Skeletal muscle satellite cell (primary cell): ENCODE measurements around the gene SLC9A7. TPM values are rescaled to one million over a fixed set of nuclear protein-coding genes. Genes with fewer than 3 reads are reported as not detected.

Experiments used
- H3K27me3 ChIP-seq: 2 replicates; pipeline ENCODE4 v1.7.0; 2013; ENCODE audit warnings: low read length; ENCODE audit not compliant: control insufficient read depth, insufficient read depth
- H3K36me3 ChIP-seq: 2 replicates; pipeline ENCODE4 v1.7.0; 2013; ENCODE audit warnings: mild to moderate bottlenecking, control low read depth, low read length; ENCODE audit not compliant: insufficient read depth
- H3K4me1 ChIP-seq: 2 replicates; pipeline ENCODE4 v1.7.0; 2013; ENCODE audit warnings: low read length; ENCODE audit not compliant: control insufficient read depth, insufficient read depth
- H3K4me2 ChIP-seq: 2 replicates; pipeline ENCODE4 v1.7.0; 2013; ENCODE audit warnings: mild to moderate bottlenecking, low read length
- H3K4me3 ChIP-seq: 2 replicates; pipeline ENCODE4 v1.7.0; 2013; ENCODE audit warnings: low read length
- H3K9ac ChIP-seq: 2 replicates; pipeline ENCODE4 v1.7.0; 2013; ENCODE audit warnings: mild to moderate bottlenecking, low read depth, low read length, moderate library complexity
- H3K9me3 ChIP-seq: replicated peaks from 2 replicates; pipeline ENCODE4 v1.7.0; 2013; ENCODE audit warnings: mild to moderate bottlenecking, control low read depth, low read length
- small RNA-seq: library from RNA; depleted of rRNA; stranded (forward); fragments of <200 nt; gene quantifications from one replicate; pipeline ENCODE3, GENCODE V24; 2012

The SLC9A7 gene

DNA sequence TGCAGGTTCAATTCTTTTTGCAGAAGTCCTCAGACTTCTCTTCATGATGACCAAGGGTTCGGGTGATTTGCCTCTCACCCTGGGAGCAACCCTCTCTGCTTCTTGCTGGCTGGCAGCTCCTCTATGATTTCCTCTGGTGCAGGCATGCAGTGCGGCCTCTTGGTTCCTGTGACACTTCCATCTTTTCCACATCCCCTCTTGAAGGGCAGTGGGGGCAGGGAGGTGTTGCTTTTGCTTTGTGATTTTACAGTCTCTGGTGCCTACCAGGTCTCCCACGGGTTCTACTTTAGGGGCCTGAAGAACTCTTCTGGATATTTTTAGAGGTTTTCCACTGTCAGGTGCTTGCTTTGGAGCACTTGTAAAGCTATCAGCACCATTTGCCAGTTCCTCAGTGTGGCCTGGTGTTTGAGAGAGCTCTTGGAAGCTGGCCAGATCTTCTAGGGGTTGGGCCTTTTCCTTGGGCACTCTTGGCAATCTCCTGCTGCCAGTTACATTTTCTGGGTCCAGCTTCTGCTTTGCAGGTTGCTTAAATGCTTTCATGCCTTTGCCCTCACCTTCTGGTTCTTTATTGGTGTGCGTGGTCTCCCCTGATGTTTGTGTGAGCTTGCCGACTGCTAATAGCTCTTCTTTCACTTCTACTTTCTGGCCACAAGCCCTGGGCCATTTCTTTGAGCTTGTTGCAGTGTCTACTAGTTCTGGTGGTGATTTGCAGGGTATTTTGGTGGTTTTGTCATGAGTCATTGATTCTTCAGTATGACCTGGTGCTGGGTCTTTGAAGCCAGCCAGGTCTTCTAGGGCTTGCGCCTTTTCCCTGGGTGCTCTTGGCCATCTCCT is 196.9 kb downstream of the SLC9A7 start:
- Histone ChIP-seq H3K36me3 (no peaks in the 10 kb centered on the region), H3K27me3 (no peaks in the 10 kb centered on the region), H3K4me3 (no peak overlapping the region), H3K9me3 (no peaks in the 10 kb centered on the region), H3K9ac (no peak overlapping the region), H3K4me1 (no peaks in the 10 kb centered on the region), H3K4me2 (no peak overlapping the region)

DNA sequence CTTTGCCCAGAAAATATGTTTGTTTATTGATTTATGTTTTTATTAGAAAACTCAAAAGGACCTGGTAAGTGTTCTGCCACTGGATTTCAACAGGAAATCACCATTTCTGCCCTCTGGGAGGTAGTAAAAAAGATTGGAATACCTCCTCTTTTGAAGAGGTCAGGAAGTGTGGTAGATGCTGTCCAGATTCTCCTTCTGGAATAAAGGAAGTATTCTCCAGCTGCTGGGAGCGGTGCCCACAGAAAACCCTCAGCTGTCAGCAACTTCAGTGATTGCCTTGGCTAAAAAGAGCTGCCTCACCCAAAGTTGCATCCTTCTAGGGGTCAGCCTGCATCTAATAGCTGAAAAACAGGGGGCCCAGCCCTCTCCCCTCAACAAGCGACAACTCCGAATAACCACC is 199.9 kb downstream of the SLC9A7 start:
- H3K36me3 ChIP-seq: no peaks in the 10 kb centered on the region
- no peaks in the 10 kb centered on the region for H3K27me3 ChIP-seq
- no peak overlapping the region for H3K4me2 ChIP-seq
- no peaks in the 10 kb centered on the region for H3K4me1 ChIP-seq
- no peaks in the 10 kb centered on the region for H3K9me3 ChIP-seq
- H3K9ac ChIP-seq: no peak overlapping the region
- no peak overlapping the region for H3K4me3 ChIP-seq

DNA sequence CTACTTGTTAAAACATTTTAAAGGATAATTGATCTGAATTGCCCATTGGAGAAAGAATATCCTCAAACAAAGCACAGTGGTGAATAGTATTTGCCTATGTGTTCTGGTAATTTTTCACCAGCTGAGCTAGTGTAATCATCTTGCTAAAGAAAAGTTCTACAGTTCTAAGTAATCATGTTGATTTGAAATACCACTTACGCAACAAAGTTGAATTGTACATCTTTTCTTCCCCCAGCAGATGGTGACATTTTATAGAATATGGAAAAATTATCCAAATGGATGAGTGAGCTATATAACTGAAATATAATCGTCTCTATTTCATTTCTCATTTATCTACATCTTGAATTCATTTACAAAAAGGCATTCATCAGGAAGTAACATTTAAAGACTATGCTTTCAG is 204.0 kb downstream of the SLC9A7 start:
- no peak overlapping the region for H3K4me3 ChIP-seq
- H3K4me2 ChIP-seq: no peak overlapping the region
- no peaks in the 10 kb centered on the region for H3K27me3 ChIP-seq
- no peaks in the 10 kb centered on the region for H3K9me3 ChIP-seq
- no peaks in the 10 kb centered on the region for H3K4me1 ChIP-seq
- H3K36me3 ChIP-seq: no peaks in the 10 kb centered on the region
- no peak overlapping the region for H3K9ac ChIP-seq

DNA sequence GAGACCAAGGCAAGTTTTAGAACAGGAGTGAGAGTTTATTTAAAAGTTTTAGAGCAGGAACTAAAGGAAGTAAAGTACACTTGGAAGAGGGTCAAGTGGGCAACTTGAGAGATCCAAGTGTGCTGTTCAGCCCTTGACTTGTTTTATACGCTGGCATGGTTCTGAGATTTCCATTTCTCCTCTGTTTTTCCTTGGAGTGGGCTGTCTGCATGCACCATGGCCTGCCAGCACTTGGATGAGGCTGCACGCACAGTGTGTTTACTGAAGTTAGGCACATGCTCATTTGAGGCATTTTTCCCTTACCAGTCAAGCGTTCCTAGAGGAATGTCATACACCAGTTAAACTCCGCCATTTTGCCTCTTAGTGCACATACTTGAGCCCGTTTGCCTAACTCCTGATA is 205.0 kb downstream of the SLC9A7 start:
- no peak overlapping the region for H3K4me2 ChIP-seq
- H3K9ac ChIP-seq: no peak overlapping the region
- no peaks in the 10 kb centered on the region for H3K9me3 ChIP-seq
- no peaks in the 10 kb centered on the region for H3K27me3 ChIP-seq
- no peaks in the 10 kb centered on the region for H3K4me1 ChIP-seq
- H3K4me3 ChIP-seq: no peak overlapping the region
- H3K36me3 ChIP-seq: no peaks in the 10 kb centered on the region

DNA sequence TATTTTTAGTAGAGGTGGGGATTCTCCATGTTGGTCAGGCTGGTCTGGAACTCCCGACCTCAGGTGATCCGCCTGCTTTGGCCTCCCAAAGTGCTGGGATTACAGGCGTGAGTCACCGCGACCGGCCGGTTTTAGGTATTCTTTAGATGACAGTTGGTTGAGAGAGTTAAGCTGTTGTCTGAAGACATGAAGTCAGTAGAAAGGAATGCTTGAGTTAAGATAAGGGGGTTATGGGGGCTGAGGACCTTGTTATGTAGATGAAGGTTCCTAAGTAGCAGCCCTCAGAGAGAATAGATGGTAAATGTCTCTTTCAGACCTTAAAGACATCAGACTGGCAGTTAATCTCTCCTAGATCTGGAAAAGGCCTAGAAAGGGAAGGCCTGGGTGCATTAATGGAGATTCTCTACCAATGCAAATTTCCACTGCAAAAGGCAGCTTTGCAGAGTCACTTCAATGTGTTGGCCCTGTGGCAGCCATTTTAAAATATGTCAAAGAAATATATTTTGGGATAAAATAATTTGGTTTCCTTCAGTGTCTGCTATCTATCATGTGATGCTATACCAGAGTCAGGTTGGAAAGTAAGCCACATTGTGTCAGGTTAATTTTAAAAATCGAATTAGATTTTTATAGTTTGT is 207.3 kb downstream of the SLC9A7 start:
- no peak overlapping the region for H3K4me2 ChIP-seq
- H3K4me1 ChIP-seq: peaks cover 16% of the 10 kb centered on the region
- no peak overlapping the region for H3K9ac ChIP-seq
- H3K36me3 ChIP-seq: peaks cover 6% of the 10 kb centered on the region
- no peaks in the 10 kb centered on the region for H3K27me3 ChIP-seq
- no peak overlapping the region for H3K4me3 ChIP-seq
- H3K9me3 ChIP-seq: no peaks in the 10 kb centered on the region

DNA sequence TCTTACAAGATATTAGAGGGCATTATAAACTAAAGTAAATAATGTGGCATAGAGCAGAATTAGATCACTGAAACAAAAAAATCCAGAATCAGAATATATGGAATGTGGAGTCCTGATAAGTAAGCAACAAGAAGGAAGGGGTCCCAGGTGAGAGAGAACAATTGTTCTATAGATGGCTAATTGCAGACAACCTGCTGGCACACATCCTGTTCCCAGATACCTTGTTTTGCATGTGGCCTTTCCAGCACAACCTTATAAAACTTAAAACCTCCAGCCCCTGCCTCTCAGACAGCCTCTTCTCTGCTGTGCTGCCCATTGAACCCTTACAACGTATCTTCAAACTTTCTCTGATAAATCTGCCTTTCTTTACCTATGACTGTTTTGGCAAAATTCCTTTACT is 209.0 kb downstream of the SLC9A7 start:
- peaks cover 6% of the 10 kb centered on the region for H3K36me3 ChIP-seq
- no peak overlapping the region for H3K4me2 ChIP-seq
- H3K9me3 ChIP-seq: no peaks in the 10 kb centered on the region
- H3K9ac ChIP-seq: no peak overlapping the region
- H3K27me3 ChIP-seq: no peaks in the 10 kb centered on the region
- no peak overlapping the region for H3K4me3 ChIP-seq
- peaks cover 20% of the 10 kb centered on the region for H3K4me1 ChIP-seq

Small RNA genes within 50 kb of the gene (small RNA-seq; reads per million reads assigned to genes)
- not detected for gene RF00017
